GM19023 (cell line): ENCODE results near the gene ANGPTL2.
"Not testable (repeated sequence)": the region's sequence is repeated elsewhere in the genome, so short reads cannot be mapped to it uniquely, and the experiment has no call there.

ENCODE experiments used
- ATAC-seq: cut with Tn5 transposase; IDR thresholded peaks from one replicate; pipeline ENCODE4 v1.9.1; 2021; ENCODE audit warnings: mild to moderate bottlenecking, moderate library complexity; ENCODE audit not compliant: unreplicated experiment

Gene ANGPTL2, protein sequence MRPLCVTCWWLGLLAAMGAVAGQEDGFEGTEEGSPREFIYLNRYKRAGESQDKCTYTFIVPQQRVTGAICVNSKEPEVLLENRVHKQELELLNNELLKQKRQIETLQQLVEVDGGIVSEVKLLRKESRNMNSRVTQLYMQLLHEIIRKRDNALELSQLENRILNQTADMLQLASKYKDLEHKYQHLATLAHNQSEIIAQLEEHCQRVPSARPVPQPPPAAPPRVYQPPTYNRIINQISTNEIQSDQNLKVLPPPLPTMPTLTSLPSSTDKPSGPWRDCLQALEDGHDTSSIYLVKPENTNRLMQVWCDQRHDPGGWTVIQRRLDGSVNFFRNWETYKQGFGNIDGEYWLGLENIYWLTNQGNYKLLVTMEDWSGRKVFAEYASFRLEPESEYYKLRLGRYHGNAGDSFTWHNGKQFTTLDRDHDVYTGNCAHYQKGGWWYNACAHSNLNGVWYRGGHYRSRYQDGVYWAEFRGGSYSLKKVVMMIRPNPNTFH

DNA sequence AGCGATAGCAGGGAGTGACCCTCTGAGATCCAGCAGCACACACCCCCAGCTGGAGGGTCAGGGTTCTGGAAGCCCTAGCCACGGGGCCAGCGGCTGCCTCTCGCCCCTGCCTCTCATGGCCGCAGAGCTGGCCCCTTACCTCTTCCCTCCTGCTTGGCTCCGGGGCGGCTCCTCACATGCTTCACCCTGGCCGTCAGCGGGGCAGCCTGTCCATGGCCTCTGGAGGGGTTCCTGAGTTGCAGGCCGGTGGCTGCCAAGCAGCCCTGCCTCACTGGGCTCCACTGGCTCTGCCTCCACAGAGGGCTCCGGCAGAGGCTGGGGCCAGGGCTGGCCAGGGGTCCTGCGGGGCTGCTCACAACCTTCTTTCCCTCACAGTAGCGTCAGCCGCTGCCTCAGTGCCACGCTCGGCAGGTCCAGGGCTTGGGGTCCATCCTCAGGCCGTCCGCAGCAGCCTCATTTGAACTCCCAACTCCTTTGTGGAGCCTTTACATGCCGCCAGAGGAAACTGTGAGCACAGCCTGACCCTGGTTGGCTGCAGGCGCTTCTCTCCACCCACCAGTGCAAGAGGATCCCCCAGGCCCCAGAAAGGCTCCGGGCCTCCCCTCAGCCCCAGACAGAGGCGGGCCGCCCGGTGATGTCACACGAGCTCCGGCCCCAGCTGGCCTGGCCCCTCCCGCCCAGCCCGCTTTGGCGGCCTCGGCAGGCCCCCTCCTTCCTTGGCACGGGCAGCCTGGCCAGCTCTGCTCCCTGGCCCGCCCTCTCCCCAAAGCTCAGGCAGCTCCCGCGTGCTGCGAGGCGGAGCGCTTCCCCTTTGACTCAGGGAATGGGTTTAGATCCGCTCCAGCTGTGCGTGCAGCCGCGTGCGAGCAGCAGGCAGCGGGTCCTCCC is at the start of gene ANGPTL2:
Gene ANGPTL2 (minus strand): TSS at position 460 of the 888 bp plus-strand sequence. CDS start 13,904 bp downstream, outside the sequence.
- ATAC-seq, result peak; percentile 41

DNA sequence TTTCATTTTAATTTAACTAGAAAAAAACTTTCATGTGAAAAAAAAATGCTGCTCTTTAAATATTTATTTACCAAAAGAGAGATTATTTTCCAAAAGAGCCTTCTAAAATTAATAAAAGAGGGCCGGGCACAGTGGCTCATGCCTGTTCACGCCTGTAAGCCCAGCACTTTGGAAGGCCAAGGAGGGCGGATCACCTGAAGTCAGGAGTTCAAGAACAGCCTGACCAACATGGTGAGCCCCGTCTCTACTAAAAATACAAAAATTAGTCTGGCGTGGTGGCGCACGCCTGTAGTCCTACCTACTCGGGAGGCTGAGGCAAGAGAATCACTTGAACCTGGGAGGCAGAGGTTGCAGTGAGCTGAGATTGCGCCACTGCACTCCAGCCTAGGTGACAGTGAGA is 48.9 kb upstream of the ANGPTL2 start:
- ATAC-seq, result not testable (repeated sequence)

DNA sequence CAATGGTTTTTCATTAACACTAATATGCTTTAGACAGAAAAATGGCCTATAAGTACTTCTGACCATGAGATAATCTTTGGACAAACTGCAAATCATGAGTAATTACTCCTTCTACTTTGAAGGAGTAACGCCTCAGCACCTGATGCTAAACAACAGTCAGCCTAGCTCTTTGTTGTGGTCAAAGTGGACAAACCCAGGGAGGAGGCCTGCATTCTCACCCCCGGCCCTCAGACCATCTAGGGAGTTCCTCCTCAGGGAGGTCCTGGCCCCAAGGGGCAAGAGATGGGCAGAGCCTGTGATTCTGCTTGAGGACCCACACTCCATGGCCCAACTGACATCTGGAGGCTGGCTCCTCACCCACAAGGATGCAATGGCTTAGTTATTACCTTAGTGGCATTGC is 48.2 kb upstream of the ANGPTL2 start:
- no peak for ATAC-seq

DNA sequence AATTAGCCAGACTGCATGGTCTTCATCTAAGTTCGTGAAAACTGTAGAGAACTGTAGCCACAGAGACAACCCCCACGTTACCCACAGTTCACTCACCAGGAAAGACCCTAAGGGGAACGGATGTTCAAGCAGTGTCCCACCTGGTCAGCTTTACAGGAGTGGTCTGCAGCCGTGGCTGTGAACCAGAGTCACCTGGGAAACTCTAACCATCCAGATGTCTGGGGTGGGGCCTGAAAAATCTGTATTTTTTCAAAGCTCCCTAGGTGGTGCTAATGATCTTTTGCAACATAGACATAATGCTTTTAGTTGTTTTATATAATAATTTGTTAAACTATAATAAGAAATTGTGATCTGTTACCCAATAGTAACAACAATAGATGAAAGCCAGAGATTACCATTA is 47.7 kb upstream of the ANGPTL2 start:
- no peak for ATAC-seq

DNA sequence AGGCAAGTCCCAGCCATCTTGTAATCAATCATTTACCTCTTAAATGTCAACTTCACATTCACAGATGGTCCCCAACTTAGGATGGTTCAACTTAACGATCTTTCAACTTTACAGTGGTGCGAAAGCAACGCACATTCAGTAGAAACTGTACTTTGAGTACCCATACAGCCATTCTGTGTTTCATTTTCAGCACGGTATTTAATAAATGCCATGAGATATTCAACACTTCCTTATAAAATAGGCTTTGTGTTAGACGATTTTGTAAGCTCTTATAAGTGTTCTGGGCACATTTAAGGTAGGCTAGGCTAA is 47.1 kb upstream of the ANGPTL2 start:
- ATAC-seq, result no peak

DNA sequence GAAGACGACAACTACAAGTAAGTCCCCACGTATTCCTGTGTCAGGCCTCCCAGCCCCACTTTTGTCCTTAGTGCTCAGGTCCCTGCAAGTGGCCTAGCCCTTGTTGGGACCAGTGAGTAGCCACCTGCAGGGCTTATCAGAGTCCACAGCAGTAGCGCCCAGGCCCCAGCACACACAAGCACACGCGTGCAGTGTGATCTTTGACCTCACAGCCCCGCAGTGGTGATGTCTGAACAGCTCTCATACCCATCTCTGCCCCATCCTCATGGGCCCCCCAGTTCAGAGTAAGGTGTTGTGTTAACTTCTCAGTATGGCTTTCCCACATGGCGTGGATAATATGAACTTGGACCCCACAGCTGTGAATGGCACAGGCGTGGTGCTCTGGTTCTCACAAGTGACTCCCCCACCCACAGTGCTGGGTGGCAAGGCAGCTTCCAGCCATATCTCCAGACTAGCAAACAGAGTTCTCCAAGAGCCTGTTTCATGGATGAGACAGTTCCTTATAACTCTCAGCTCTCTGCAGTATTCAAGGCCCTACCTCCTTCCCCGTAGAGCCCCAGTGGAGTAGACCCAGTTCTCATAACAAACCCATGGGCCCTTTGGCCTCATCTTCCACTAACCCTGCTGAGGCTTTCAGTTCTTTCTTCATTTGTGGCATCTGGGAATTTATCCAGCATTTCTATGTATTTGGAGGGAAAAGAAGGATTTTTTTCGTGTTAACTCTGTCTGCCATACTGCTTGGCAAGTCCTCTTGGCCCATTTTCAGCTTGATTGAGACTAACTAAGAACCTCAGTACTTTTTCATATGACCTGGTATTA is 46.5 kb upstream of the ANGPTL2 start:
- ATAC-seq, result no peak

DNA sequence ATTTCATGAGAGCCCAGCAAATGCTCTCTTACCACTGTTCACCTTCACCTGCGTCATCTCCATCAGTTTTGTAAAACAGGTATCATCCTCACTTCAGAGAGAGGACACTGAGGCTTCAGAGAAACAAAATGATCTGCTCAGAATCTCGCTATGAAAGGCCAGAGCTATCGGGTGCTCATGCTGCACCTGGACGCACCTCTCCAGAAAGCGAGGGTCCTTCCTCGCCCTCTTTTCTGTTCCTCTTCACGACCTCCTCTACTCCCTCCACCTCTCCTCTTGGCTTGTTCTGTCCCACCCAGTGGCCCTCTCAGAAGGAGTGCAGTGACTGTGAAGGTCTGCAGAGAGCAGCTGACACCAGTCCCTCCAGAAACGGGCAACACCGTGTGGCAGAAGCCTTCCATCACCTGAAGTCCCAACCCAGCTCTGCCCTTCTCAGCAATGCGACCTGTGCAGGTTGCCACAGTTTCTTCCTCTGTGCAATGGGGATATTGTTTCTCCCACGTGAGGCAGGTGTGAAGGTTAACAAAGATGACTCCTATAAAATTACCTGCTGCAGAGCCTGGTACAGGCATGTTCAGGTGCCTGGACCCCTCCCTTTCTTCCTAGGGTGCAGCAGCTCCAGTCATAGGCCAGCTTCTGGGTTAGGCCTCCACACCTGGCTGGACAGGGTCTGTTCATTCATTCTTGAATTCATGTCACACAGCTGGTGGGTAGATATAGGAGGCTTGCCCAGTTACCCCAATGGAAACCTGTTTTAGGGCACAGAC is 45.3 kb upstream of the ANGPTL2 start:
- no peak for ATAC-seq

DNA sequence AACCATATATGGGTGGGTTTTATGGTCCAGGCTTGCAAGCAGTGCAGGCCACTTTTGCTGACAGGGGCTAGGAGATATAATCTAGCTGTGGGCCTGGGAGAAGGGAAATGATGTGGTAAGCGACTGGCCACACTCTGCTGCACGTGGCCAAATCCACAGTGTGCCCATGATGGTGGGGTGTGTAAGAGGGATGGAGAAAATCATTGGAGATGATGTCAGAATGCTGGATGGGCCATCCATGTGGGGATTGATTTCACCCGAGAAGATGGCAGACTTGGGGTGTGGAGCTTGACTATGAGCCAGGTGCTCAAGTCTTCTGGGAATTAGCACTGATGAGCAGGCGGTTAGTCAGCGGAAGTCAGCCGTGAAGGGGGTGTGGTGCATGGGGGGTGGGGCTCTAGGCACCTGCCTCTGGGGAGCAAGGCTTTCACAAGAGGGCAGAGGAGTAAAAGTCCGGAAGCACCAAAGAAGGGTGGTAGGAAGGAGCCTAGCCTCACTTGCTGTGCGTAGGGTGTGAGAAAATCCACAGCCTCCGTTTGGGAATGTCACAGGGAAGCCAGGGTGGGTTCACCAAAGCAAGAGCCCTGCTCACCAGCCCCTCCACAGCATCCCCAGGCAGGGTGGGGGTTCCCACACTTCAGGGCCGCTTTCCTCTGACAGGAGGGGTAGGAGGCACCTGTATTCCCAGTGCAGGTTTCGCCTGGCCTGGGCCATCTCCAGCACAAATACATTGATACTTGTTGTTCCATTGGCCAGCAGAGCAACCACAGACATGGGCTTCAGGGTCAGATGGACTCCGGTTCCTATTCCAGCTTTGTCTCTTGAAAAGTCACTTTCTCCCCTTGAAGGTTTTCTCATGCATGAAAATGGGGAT is 44.5 kb upstream of the ANGPTL2 start:
- peak; percentile 75 for ATAC-seq

DNA sequence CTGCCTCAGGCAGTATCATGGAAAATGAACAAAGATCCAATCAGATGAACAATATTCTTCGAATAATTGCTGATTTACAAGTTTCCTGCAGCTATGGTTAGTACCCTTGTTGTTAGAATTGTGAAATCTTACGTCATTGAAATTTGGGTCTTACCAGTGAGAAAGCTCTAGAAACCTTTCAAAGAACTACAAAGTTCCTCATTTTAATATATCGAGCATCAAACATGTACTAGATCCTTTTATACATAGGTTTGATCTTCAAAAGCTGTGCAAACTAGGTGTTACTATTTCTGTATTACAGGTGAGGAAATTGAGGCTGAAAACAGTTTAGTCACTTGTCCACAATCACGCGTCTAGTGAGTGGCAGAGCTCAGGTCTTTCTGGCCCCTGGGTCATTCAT is 43.7 kb upstream of the ANGPTL2 start:
- ATAC-seq, result no peak

DNA sequence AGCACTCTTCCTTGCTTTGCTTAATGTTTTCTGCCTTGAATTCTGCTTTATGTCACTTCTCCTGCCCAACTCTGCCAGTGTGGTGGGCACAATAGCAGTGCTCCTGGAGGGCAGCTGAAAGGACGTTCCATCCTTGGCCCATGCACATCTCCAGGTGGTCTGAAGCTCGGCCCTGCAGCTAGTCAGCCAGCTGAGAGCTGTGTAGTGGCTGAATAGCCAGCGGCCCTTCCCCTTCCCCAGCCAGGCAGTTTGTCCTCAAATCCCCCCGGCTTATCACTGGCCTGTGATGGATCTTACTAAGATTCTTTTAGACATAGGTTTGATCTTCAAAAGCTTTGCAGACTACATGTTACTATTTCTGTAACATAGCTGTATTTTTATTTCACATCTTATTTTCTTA is 42.7 kb upstream of the ANGPTL2 start:
- ATAC-seq, result no peak

DNA sequence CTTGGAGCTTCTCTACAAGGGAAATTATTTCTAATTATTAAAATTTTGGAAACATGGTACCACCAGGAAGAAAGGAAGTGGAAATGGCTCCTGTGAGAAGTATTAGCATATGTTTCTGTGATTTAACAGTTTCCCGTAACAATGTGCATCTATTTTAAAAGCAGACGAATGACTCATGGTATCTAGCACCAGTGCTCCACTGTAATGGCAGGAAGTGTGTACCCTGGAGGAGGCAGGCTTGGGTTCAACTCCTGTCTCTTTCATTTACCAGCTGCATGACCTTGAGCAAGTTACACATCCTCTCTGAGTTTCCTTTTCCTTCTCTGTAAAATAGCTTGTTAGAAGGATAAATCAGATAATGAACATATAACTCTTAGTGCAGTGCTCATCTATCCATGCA is 41.0 kb upstream of the ANGPTL2 start:
- ATAC-seq, result no peak

DNA sequence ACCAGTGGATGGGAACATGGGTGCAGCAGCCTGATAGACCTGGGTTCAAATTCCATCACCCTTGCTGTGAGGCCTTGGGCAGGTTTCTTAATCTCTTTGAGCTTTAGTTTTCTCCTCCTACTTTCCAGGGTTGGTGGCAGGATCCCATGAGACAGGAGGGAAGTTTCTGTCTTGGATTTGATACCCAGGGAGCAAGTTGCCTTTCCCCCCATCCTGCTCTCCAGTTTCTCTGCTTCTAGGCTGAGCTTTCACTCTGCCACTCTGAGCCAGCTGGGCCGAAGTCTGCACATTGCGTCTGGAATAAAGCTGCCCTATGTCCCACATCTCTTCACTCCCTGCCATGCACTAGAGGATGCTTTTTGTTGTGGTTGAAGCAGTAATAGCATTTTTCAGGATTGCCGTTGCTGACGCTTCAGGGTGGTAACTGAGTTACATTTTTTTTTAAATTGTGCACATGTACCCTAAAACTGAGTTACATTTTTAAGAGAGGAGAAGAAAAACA is 40.5 kb upstream of the ANGPTL2 start:
- no peak for ATAC-seq

DNA sequence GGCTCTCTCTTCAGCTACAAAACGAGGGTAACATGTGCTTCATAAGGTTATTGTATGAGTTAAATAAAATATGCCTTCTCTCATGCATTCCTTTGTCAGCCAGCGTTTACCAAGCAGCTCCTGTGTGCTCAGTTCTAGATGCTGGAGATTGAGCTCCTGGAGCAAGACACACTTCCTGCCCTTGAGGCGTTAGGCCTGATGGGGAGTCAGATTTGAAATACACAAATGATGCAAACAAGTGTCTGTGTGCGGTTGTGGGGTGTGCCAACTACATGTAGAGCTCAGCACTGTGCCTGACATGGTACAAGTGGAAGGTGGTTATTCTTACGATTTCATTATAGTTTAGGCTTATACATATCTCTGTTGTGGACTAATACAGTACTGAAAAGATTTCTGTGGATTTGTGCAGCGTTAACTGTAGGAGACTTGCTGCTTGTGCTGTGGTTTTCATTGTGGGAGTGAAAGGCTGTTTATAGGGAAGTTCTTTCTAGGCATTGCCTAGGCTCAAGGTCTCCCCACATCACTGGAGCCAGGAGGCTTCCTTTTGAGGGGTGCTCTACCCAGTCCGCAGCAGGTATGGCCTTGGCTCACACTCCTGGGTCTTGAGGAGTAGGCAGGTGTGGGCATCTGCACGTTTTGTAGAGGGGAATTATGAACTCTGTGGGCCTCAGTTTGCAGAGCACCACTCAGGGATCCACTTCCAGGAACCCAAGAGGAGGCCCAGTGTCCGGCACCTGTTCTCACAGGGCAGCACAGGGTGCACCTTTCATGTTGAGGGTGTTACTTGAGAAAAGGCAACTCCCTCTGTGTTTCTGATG is 39.8 kb upstream of the ANGPTL2 start:
- no peak for ATAC-seq

DNA sequence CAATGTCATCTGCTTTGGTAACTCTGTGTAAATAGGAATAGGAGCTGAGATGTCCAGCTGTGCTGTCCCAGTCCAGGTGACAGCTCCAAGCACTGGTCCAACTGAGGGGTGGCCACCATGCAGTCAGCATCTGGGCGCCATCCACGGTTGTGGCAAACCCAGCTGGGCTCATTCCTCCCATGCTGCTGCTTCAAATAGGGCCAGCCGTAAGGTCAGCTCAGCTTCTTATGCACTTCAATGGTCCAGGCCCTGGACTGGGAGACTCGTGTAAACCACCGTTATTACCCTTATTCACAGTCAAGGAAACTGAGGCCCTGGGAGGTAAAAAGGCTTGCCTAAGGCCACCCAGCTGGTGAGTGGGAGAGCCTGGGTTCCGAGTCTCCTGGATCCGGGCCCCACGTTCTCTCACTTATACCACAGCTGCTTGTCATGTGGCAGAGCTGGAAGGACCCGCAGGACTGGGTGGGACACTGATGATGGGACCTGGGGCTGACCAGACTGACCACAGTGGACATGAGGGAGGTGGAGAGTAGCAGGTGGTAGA is 38.7 kb upstream of the ANGPTL2 start:
- no peak for ATAC-seq

DNA sequence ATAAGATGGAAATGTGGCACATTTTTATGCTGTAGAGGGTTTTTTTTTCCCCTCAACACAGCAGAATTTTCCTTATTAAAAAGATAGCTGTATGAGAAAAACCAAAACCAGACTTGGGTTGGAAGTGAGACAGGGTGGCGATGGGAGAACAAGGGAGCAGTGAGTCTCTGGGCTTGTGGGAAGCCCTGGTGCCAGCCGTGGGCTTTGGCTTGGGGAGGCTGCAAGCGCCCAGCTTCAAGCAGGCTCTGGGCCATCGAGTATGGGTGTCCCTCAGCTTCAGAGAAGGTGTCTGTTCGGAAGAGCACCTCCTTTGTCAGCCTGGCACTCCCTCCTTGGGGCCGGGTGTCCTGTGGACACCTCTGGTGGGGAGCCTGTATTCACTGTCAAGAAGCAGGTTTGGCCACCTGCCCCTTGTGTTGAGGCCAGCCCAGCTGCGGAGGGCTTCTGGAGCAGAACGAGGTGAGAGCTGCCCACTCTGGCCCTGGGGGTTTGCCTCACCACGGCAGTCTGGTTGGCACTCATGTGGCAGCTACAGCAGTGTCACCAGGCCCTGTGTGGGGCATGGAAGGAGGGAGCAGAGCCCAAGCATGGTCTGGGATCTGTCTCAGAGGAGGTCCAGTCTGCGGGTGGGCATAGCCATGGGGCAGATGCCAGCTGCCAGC is 37.6 kb upstream of the ANGPTL2 start:
- ATAC-seq, result no peak

DNA sequence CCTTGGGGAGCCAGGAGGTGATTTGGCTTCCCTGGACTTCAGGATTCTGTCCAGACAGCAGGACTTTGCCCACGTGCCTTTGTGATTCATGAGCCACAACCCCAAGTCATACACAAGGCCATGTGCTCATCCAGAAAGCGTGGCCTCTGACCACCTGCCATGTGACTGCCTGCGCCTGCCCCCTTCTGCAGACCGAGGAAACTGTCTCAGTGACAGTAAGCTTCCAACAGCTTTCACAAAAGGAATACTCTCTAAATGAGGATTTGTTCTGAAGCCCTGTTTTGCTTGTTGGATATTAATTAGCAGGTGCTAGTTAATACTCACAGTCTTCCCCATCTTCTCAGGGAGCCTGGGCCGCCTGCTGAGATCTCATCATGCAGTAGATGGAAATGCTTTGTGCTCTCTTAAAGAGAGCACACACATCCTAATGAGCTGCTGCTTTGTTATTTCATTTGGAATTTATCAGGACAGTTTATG is 36.9 kb upstream of the ANGPTL2 start:
- ATAC-seq, result no peak

DNA sequence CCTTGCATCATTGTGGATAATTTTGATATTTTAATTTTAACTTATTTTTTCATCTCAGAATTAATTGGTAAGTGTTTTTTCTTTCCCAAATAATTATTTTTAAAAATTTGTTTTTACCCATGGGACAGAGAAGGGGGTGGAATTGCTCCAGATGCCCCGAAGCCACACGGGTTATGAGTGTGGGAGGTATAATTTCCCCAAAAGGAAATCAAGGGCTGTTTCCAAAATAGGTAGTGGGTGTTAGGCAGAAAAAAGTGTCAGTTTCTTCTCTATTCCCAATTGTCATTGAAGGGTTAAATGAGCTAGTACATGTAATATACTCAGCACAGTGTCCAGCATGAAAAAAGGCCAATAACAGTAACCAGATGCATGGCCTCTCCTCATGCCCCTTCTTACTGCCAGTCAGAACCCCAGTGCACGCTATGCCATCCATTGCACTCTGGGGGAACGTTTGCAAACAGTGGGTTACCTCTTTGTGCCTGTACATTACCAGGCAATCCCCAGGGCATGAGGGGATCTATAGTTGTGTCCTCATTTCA is 36.4 kb upstream of the ANGPTL2 start:
- no peak for ATAC-seq
